PFSK-1 (cell line): ENCODE results near the gene RNF207.

ENCODE experiments used
- FOXP2 ChIP-seq: optimal IDR thresholded peaks from 2 replicates; pipeline ENCODE3; 2011; ENCODE audit warnings: borderline replicate concordance, control low read depth, inconsistent platforms; ENCODE audit not compliant: insufficient read depth; ENCODE audit errors: extremely low read length, extremely low read depth
- POLR2AphosphoS5 ChIP-seq: IDR thresholded peaks from 2 replicates; pipeline ENCODE4 v1.6.1; 2012; ENCODE audit warnings: low read depth, mild to moderate bottlenecking, control low read depth, low read length, moderate library complexity
- REST ChIP-seq, 2 experiments: IDR thresholded peaks; 2 replicates each; pipeline versions ENCODE4 v1.6.1 to v1.8.0; 2011 to 2012; ENCODE audit warnings: low read depth in 2 of 2, low read length in 2 of 2, control low read depth in 1 of 2, inconsistent platforms in 1 of 2, mild to moderate bottlenecking in 1 of 2, moderate library complexity in 1 of 2; ENCODE audit not compliant: insufficient read depth in 1 of 2
- SIN3A ChIP-seq: IDR thresholded peaks from 2 replicates; pipeline ENCODE4 v1.6.1; 2012; ENCODE audit warnings: mild to moderate bottlenecking, low read length, moderate library complexity, borderline replicate concordance; ENCODE audit not compliant: insufficient read depth
- TAF1 ChIP-seq: IDR thresholded peaks from 2 replicates; pipeline ENCODE4 v1.6.1; 2012; ENCODE audit warnings: low read length, control low read depth, borderline replicate concordance; ENCODE audit not compliant: insufficient read depth

RNF207 gene

GRCh38 chr1:6207075-6207885, 1.4 kb downstream of the RNF207 start:
- TF ChIP-seq FOXP2 (no peak), REST (IDR thresholded peaks at IDR 0.05; ENCODE audit: insufficient read depth in 1 of 2, low read depth in 2 of 2, low read length in 2 of 2) (no peak), TAF1 (no peak), SIN3A (no peak), POLR2AphosphoS5 (no peak)

- TF ChIP-seq POLR2AphosphoS5: no peak
- TF ChIP-seq TAF1: no peak
- TF ChIP-seq REST (IDR thresholded peaks at IDR 0.05; ENCODE audit: insufficient read depth in 1 of 2, low read depth in 2 of 2, low read length in 2 of 2): no peak
- TF ChIP-seq FOXP2: no peak
Measured at GRCh38 chr1:6207921-6208320, 2.0 kb downstream of the RNF207 start.

GRCh38 chr1:6208723-6209660, 3.1 kb downstream of the RNF207 start:
- TF ChIP-seq REST (IDR thresholded peaks at IDR 0.05; ENCODE audit: insufficient read depth in 1 of 2, low read depth in 2 of 2, low read length in 2 of 2) (peak; percentile 18 to 53; a peak in 1 of 4 replicates), TAF1 (peak; percentile 23; the same call in 1 of the 2 replicates), SIN3A (peak; percentile 81; the same call in 1 of the 2 replicates), POLR2AphosphoS5 (peak; percentile 45; the same call in 1 of the 2 replicates), FOXP2 (peak; percentile 82)

- TF ChIP-seq SIN3A (no peak), POLR2AphosphoS5 (no peak), FOXP2 (no peak), TAF1 (no peak), REST (IDR thresholded peaks at IDR 0.05; ENCODE audit: insufficient read depth in 1 of 2, low read depth in 2 of 2, low read length in 2 of 2) (no peak)
Measured at GRCh38 chr1:6209661-6210580, 4.0 kb downstream of the RNF207 start.
